ENCODE measurements around the gene BMP6.

GRCh38 chr6:7886132-7886531, 160.2 kb downstream of the BMP6 start:
- no peak for TF ChIP-seq CTCF (IDR thresholded peaks at IDR 0.05)
- TF ChIP-seq POLR2A (IDR thresholded peaks at IDR 0.05): no peak
- TF ChIP-seq POLR2AphosphoS5 (IDR thresholded peaks at IDR 0.05; ENCODE audit: insufficient read depth in 1 of 2, low read depth in 1 of 2): no peak

Measured in vagina (tissue), 2 donors.